Liver (tissue), 9 donors: ENCODE data around the gene CALCA. TPM values are rescaled to one million over a fixed set of nuclear protein-coding genes. Genes with fewer than 3 reads are reported as not detected.

Experiments
- DNase-seq: peaks from one replicate; pipeline ENCODE4 v3.0.0-alpha.2; 2017; ENCODE audit warnings: low spot score
- H3K27ac ChIP-seq, 2 donors: one replicate each; pipeline ENCODE4 v1.7.0; 2013; ENCODE audit warnings: inconsistent platforms in 2 of 2, low read length in 2 of 2, control low read depth in 1 of 2, low read depth in 1 of 2, mild to moderate bottlenecking in 1 of 2
- H3K27me3 ChIP-seq, 4 donors: one replicate each; pipeline versions ENCODE4 v1.6.1 to v1.7.0; 2013; ENCODE audit warnings: low read length in 3 of 4, inconsistent platforms in 1 of 4, mild to moderate bottlenecking in 1 of 4, moderate library complexity in 1 of 4; ENCODE audit not compliant: control insufficient read depth in 4 of 4, insufficient read depth in 4 of 4
- H3K36me3 ChIP-seq, 4 donors: one replicate each; pipeline versions ENCODE4 v1.6.1 to v1.7.0; 2013; ENCODE audit warnings: low read length in 3 of 4, mild to moderate bottlenecking in 3 of 4, low read depth in 1 of 4, moderate library complexity in 1 of 4; ENCODE audit not compliant: control insufficient read depth in 4 of 4, insufficient read depth in 3 of 4
- H3K4me1 ChIP-seq, 4 donors: one replicate each; pipeline versions ENCODE4 v1.6.1 to v1.7.0; 2013; ENCODE audit warnings: low read length in 3 of 4, mild to moderate bottlenecking in 3 of 4, moderate library complexity in 1 of 4; ENCODE audit not compliant: control insufficient read depth in 4 of 4, insufficient read depth in 4 of 4
- H3K4me3 ChIP-seq, 3 donors: one replicate each; pipeline versions ENCODE4 v1.6.1 to v1.7.0; 2013; ENCODE audit warnings: low read length in 3 of 3, control low read depth in 1 of 3, low read depth in 1 of 3, mild to moderate bottlenecking in 1 of 3
- H3K9ac ChIP-seq, 2 donors: one replicate each; pipeline ENCODE4 v1.7.0; 2013; ENCODE audit warnings: low read length in 2 of 2, mild to moderate bottlenecking in 2 of 2, moderate library complexity in 2 of 2, control low read depth in 1 of 2, low read depth in 1 of 2
- H3K9me3 ChIP-seq, 4 donors: one replicate each; pipeline versions ENCODE4 v1.6.1 to v1.7.0; 2013; ENCODE audit warnings: low read length in 3 of 4; ENCODE audit not compliant: control insufficient read depth in 4 of 4
- EGR1 ChIP-seq, 2 donors: IDR thresholded peaks; 2 replicates each; pipeline ENCODE4 v1.6.1; 2016 to 2018; ENCODE audit warnings: antibody characterized with exemption in 2 of 2, low read depth in 2 of 2
- FOXA1 ChIP-seq: IDR thresholded peaks from 2 replicates; pipeline ENCODE4 v1.6.1; 2016; ENCODE audit warnings: antibody characterized with exemption
- FOXA2 ChIP-seq: IDR thresholded peaks from 2 replicates; pipeline ENCODE4 v1.6.1; 2016; ENCODE audit warnings: antibody characterized with exemption
- GABPA ChIP-seq, 2 donors: IDR thresholded peaks in 1 of 2; conservative IDR thresholded peaks in 1 of 2; 2 replicates each; pipeline ENCODE4 v1.6.1; 2016; ENCODE audit warnings: antibody characterized with exemption in 2 of 2, mild to moderate bottlenecking in 1 of 2, moderate library complexity in 1 of 2
- HNF4A ChIP-seq, 2 donors: conservative IDR thresholded peaks; 2 replicates each; pipeline ENCODE4 v1.6.1; 2016; ENCODE audit warnings: antibody characterized with exemption in 2 of 2, mild to moderate bottlenecking in 2 of 2
- HNF4G ChIP-seq: IDR thresholded peaks from 2 replicates; pipeline ENCODE4 v1.6.1; 2016; ENCODE audit warnings: antibody characterized with exemption
- JUND ChIP-seq, 2 donors: IDR thresholded peaks; 2 replicates each; pipeline ENCODE4 v1.6.1; 2016; ENCODE audit warnings: antibody characterized with exemption in 2 of 2
- NR2F2 ChIP-seq: IDR thresholded peaks from 2 replicates; pipeline ENCODE4 v1.6.1; 2016; ENCODE audit warnings: antibody characterized with exemption
- RAD21 ChIP-seq, 2 donors: IDR thresholded peaks; 2 replicates each; pipeline ENCODE4 v1.6.1; 2016; ENCODE audit warnings: antibody characterized with exemption in 2 of 2, mild to moderate bottlenecking in 2 of 2
- SP1 ChIP-seq: IDR thresholded peaks from 2 replicates; pipeline ENCODE4 v1.6.1; 2018; ENCODE audit warnings: antibody characterized with exemption, mild to moderate bottlenecking
- TAF1 ChIP-seq: conservative IDR thresholded peaks from 2 replicates; pipeline ENCODE4 v1.6.1; 2016; ENCODE audit warnings: antibody characterized with exemption, mild to moderate bottlenecking
- YY1 ChIP-seq: IDR thresholded peaks from 2 replicates; pipeline ENCODE4 v1.6.1; 2016; ENCODE audit warnings: antibody characterized with exemption, mild to moderate bottlenecking
- WGBS: extraction: QIAGEN DNeasy Blood & Tissue Kit; methylation state at CpG from one replicate; pipeline ENCODE4 v1.1.7; 2013; 5-methylcytosine and 5-hydroxymethylcytosine counted together
- polyA plus RNA-seq, 2 donors: library from polyadenylated mRNA; stranded (reverse) in 1 of 2; unstranded in 1 of 2; fragments of 200-250 nt in 1 of 2; fragments of >200 nt in 1 of 2; fragmentation: Nextera tagmentation in 1 of 2; extraction: Ambion mirVana in 1 of 2; gene quantifications; one replicate each; pipeline versions ENCODE4 v1.2.1 to v1.2.3, GENCODE V29; 2013 to 2015
- total RNA-seq, 2 donors: library from RNA; depleted of rRNA; stranded (reverse); fragments of >200 nt; gene quantifications; one replicate each; pipeline ENCODE4 v1.2.3, GENCODE V29; 2014
- TF ChIP-seq, protein P1 (sequence below): IDR thresholded peaks from 2 replicates; pipeline ENCODE4 v1.6.1; 2016; ENCODE audit warnings: antibody characterized with exemption
- TF ChIP-seq, protein P2 (sequence below): IDR thresholded peaks from 2 replicates; pipeline ENCODE4 v1.6.1; 2016; ENCODE audit warnings: antibody characterized with exemption
- TF ChIP-seq, protein P3 (sequence below): IDR thresholded peaks from 2 replicates; pipeline ENCODE4 v1.6.1; 2016; ENCODE audit warnings: antibody characterized with exemption
- TF ChIP-seq, protein P4 (sequence below): fragments of 150-350 bp; IDR thresholded peaks from 2 replicates; pipeline ENCODE4 v1.5.1; 2017; ENCODE audit warnings: improper control_type of control experiment, low read depth, low read length; ENCODE audit not compliant: missing input control
- donor health status: healthy.
- donor health status: healthy.
- donor health status: healthy.
- donor health status: healthy.
- donor health status: healthy.

CALCA gene
- total and polyA plus RNA-seq, 4 donors, result 0.33 to 34.7 (median 7.6) TPM

DNA sequence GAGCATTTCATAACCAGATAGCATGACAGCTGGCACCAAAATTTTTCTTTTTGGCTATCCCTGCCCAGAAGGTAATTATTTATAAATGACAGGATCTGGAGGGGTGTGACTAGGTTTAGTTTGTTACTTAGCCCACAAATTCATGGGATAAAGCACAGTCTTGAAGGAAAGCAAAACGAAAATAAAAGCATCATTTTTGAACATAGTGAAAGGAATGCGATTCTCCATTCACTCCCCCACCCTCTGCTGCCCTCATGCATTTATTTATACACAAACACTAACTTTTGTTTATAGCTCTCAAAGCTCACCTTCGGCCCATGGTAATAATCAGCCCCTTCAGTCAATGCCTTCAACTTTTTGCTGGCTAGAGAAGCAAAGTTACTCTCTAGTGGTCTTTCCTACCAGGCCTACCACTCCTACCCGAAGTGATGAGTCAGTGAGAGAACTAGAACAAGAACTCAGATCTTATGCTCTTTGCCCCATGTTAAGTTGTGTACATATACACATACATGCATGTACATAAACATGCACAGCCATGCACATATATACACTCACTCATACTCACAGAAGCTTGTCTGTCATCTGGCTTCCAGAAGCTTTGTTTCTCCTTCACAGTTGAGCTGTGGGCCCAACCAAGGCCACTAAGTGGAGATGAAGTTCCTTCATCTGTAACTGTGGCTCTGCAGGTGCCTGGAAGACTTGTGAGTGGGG lies 22.6 kb downstream of the CALCA start:
- TF ChIP-seq, protein P1, sequence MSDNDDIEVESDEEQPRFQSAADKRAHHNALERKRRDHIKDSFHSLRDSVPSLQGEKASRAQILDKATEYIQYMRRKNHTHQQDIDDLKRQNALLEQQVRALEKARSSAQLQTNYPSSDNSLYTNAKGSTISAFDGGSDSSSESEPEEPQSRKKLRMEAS, result no peak
- TF ChIP-seq EGR1 (IDR thresholded peaks at IDR 0.05; ENCODE audit: low read depth in 2 of 2) (no peak), SP1 (no peak), YY1 (no peak), FOXA1 (no peak), JUND (IDR thresholded peaks at IDR 0.05) (no peak), NR2F2 (no peak), HNF4G (no peak)
- TF ChIP-seq, protein P2, sequence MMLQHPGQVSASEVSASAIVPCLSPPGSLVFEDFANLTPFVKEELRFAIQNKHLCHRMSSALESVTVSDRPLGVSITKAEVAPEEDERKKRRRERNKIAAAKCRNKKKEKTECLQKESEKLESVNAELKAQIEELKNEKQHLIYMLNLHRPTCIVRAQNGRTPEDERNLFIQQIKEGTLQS, result no peak
- Histone ChIP-seq H3K36me3 (peaks cover 0 to 2% (median 0%) of the 10 kb centered on the region in 4 donors), H3K27me3 (no peaks in the 10 kb centered on the region), H3K9ac (no peak overlapping the region), H3K9me3 (no peaks in the 10 kb centered on the region), H3K4me1 (no peaks in the 10 kb centered on the region), H3K4me3 (no peak overlapping the region), H3K27ac (no peak overlapping the region)
- WGBS, result 82% methylated on average over 4 of the region's 4 CpGs
- no peak for DNase-seq

DNA sequence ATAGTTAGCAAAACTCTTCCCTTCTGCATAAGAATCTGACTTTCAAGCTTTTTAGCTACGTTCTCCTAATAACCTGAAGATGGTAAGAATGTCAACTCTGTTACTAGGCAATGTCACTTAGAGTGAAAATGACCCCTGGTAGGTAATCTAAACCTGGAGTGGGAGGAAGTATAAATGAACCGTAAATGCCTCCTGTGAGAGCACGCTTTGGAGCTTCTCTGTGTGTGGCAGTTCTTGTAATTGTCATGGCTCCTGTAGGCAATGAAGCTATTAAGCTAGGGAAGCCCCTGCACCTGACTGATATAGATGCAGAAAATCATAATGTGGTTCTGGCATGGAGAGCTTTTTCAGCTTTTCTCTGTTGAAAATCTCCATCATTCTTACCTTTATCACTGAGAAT lies 29.4 kb downstream of the CALCA start:
- H3K4me1 ChIP-seq, result no peaks in the 10 kb centered on the region
- no peak for DNase-seq
- TF ChIP-seq NR2F2 (no peak), JUND (IDR thresholded peaks at IDR 0.05) (no peak), FOXA1 (no peak), SP1 (no peak), FOXA2 (no peak)
- TF ChIP-seq, protein P3, sequence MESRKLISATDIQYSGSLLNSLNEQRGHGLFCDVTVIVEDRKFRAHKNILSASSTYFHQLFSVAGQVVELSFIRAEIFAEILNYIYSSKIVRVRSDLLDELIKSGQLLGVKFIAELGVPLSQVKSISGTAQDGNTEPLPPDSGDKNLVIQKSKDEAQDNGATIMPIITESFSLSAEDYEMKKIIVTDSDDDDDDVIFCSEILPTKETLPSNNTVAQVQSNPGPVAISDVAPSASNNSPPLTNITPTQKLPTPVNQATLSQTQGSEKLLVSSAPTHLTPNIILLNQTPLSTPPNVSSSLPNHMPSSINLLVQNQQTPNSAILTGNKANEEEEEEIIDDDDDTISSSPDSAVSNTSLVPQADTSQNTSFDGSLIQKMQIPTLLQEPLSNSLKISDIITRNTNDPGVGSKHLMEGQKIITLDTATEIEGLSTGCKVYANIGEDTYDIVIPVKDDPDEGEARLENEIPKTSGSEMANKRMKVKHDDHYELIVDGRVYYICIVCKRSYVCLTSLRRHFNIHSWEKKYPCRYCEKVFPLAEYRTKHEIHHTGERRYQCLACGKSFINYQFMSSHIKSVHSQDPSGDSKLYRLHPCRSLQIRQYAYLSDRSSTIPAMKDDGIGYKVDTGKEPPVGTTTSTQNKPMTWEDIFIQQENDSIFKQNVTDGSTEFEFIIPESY, result no peak
- no peaks in the 10 kb centered on the region for H3K36me3 ChIP-seq
- H3K4me3 ChIP-seq, result no peak overlapping the region
- no peak overlapping the region for H3K27ac ChIP-seq
- no peaks in the 10 kb centered on the region for H3K27me3 ChIP-seq
- WGBS, result 63% methylated on average over 3 of the region's 3 CpGs
- no peaks in the 10 kb centered on the region for H3K9me3 ChIP-seq
- H3K9ac ChIP-seq, result no peak overlapping the region

DNA sequence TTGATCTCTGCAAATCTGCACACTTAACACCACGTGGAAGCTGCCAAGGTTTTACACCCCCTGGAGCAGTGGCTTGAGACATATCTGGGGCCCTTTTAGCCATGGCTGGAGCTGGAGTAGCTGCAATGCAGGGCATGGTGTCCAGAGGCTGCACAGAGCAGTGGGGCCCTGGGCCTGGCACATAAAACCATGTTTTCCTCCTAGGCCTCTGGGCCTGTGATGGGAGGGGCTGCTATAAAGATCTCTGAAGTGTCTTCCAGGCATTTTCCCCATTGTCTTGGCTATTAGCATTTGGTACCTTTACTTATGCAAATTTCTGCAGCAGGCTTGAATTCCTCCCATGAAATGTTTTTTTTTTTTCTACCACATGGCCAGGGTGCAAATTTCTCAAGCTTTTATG lies 33.2 kb downstream of the CALCA start:
- no peak overlapping the region for H3K9ac ChIP-seq
- 78% methylated on average over 1 of the region's 1 CpG for WGBS

More for the DNA sequence above, 33.2 kb downstream of the CALCA start:
- Histone ChIP-seq H3K27ac (no peak overlapping the region), H3K4me1 (no peaks in the 10 kb centered on the region), H3K27me3 (no peaks in the 10 kb centered on the region), H3K36me3 (no peaks in the 10 kb centered on the region), H3K4me3 (no peak overlapping the region), H3K9me3 (no peaks in the 10 kb centered on the region)
- DNase-seq, result no peak
- TF ChIP-seq HNF4G, result no peak
- no peak for TF ChIP-seq YY1
- no peak for TF ChIP-seq EGR1 (IDR thresholded peaks at IDR 0.05; ENCODE audit: low read depth in 2 of 2)
- TF ChIP-seq, protein P4, sequence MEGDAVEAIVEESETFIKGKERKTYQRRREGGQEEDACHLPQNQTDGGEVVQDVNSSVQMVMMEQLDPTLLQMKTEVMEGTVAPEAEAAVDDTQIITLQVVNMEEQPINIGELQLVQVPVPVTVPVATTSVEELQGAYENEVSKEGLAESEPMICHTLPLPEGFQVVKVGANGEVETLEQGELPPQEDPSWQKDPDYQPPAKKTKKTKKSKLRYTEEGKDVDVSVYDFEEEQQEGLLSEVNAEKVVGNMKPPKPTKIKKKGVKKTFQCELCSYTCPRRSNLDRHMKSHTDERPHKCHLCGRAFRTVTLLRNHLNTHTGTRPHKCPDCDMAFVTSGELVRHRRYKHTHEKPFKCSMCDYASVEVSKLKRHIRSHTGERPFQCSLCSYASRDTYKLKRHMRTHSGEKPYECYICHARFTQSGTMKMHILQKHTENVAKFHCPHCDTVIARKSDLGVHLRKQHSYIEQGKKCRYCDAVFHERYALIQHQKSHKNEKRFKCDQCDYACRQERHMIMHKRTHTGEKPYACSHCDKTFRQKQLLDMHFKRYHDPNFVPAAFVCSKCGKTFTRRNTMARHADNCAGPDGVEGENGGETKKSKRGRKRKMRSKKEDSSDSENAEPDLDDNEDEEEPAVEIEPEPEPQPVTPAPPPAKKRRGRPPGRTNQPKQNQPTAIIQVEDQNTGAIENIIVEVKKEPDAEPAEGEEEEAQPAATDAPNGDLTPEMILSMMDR, result no peak
- TF ChIP-seq, protein P3, result no peak
- no peak for TF ChIP-seq SP1
- TF ChIP-seq RAD21 (IDR thresholded peaks at IDR 0.05), result no peak
- TF ChIP-seq FOXA1, result no peak
- TF ChIP-seq, protein P1, result no peak
- no peak for TF ChIP-seq FOXA2
- no peak for TF ChIP-seq TAF1
- TF ChIP-seq GABPA (IDR thresholded peaks at IDR 0.05 in 1 of 2, conservative IDR thresholded peaks at IDR 0.05 in 1 of 2), result no peak
- no peak for TF ChIP-seq JUND (IDR thresholded peaks at IDR 0.05)
- no peak for TF ChIP-seq HNF4A (conservative IDR thresholded peaks at IDR 0.05)
- TF ChIP-seq, protein P2, result no peak
- no peak for TF ChIP-seq NR2F2
